ENCODE measurements around the gene IFI27L1. TPM values are rescaled to one million over a fixed set of nuclear protein-coding genes. Genes with fewer than 3 reads are reported as not detected.

IFI27L1 gene
- total and polyA plus RNA-seq, 2 donors: 16.7 to 26.4 TPM

DNA sequence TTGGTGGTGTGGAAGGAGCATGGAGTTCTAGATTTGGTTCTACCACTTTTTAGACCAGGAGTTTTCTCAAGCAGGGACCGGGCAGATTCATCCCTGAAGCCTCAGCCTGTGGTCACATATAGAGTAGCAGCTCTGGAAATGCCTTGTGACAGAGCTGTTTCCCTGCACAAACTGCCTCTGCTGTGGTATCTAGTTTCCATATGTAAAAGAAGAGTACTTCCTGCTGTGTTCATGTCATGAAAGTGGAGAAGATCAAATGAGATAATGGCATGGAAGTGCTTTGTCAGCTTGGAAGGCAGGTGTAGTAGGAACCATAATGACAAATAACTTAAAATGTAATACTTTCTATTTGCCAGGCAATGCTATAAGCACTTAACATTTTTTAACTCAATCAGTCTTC, 28.9 kb upstream of the IFI27L1 start:
- H3K9me3 ChIP-seq (ENCODE audit: control insufficient read depth in 2 of 2, insufficient read depth in 1 of 2, low read length in 1 of 2): no peaks in the 10 kb centered on the region
- no peak for DNase-seq (ENCODE audit: low read depth in 6 of 9, low spot score in 9 of 9)
- 92% methylated on average over 1 of the region's 1 CpG for WGBS
- peaks cover 0 to 2% of the 10 kb centered on the region in 2 donors for H3K4me1 ChIP-seq (ENCODE audit: control insufficient read depth in 2 of 2, insufficient read depth in 2 of 2, low read length in 2 of 2)
- H3K27ac ChIP-seq (ENCODE audit: low read depth in 1 of 2, low read length in 1 of 2): no peak overlapping the region
- H3K36me3 ChIP-seq (ENCODE audit: control insufficient read depth in 2 of 2, insufficient read depth in 2 of 2, low read length in 1 of 2): peaks cover 87 to 92% of the 10 kb centered on the region in 2 donors
- no peaks in the 10 kb centered on the region for H3K27me3 ChIP-seq (ENCODE audit: control insufficient read depth in 2 of 2, insufficient read depth in 1 of 2, low read length in 1 of 2)
- no peak overlapping the region for H3K4me3 ChIP-seq (ENCODE audit: low read length in 2 of 2)

- no peak overlapping the region for H3K27ac ChIP-seq (ENCODE audit: low read depth in 1 of 2, low read length in 1 of 2)
- no peaks in the 10 kb centered on the region for H3K9me3 ChIP-seq (ENCODE audit: control insufficient read depth in 2 of 2, insufficient read depth in 1 of 2, low read length in 1 of 2)
- no peaks in the 10 kb centered on the region for H3K27me3 ChIP-seq (ENCODE audit: control insufficient read depth in 2 of 2, insufficient read depth in 1 of 2, low read length in 1 of 2)
- WGBS: 99% methylated on average over 4 of the region's 4 CpGs
- H3K36me3 ChIP-seq (ENCODE audit: control insufficient read depth in 2 of 2, insufficient read depth in 2 of 2, low read length in 1 of 2): peaks cover 82 to 90% of the 10 kb centered on the region in 2 donors
- peaks cover 0 to 2% of the 10 kb centered on the region in 2 donors for H3K4me1 ChIP-seq (ENCODE audit: control insufficient read depth in 2 of 2, insufficient read depth in 2 of 2, low read length in 2 of 2)
- no peak for DNase-seq (ENCODE audit: low read depth in 6 of 9, low spot score in 9 of 9)
- no peak overlapping the region for H3K4me3 ChIP-seq (ENCODE audit: low read length in 2 of 2)
Measured at GRCh38 chr14:94052662-94053061, 28.4 kb upstream of the IFI27L1 start.

- 100% methylated on average over 1 of the region's 1 CpG for WGBS
- no peak for DNase-seq (ENCODE audit: low read depth in 6 of 9, low spot score in 9 of 9)
- Histone ChIP-seq H3K9me3 (ENCODE audit: control insufficient read depth in 2 of 2, insufficient read depth in 1 of 2, low read length in 1 of 2) (no peaks in the 10 kb centered on the region), H3K4me3 (ENCODE audit: low read length in 2 of 2) (no peak overlapping the region), H3K4me1 (ENCODE audit: control insufficient read depth in 2 of 2, insufficient read depth in 2 of 2, low read length in 2 of 2) (peaks cover 0 to 2% of the 10 kb centered on the region in 2 donors), H3K27me3 (ENCODE audit: control insufficient read depth in 2 of 2, insufficient read depth in 1 of 2, low read length in 1 of 2) (no peaks in the 10 kb centered on the region), H3K27ac (ENCODE audit: low read depth in 1 of 2, low read length in 1 of 2) (no peak overlapping the region), H3K36me3 (ENCODE audit: control insufficient read depth in 2 of 2, insufficient read depth in 2 of 2, low read length in 1 of 2) (peaks cover 79 to 89% of the 10 kb centered on the region in 2 donors)
Measured at GRCh38 chr14:94054401-94054800, 26.7 kb upstream of the IFI27L1 start.

GRCh38 chr14:94054936-94055335, 26.2 kb upstream of the IFI27L1 start:
- WGBS: 98% methylated on average over 7 of the region's 7 CpGs
- Histone ChIP-seq H3K27ac (ENCODE audit: low read depth in 1 of 2, low read length in 1 of 2) (no peak overlapping the region), H3K36me3 (ENCODE audit: control insufficient read depth in 2 of 2, insufficient read depth in 2 of 2, low read length in 1 of 2) (peaks cover 77 to 90% of the 10 kb centered on the region in 2 donors), H3K27me3 (ENCODE audit: control insufficient read depth in 2 of 2, insufficient read depth in 1 of 2, low read length in 1 of 2) (no peaks in the 10 kb centered on the region), H3K4me3 (ENCODE audit: low read length in 2 of 2) (no peak overlapping the region), H3K9me3 (ENCODE audit: control insufficient read depth in 2 of 2, insufficient read depth in 1 of 2, low read length in 1 of 2) (no peaks in the 10 kb centered on the region), H3K4me1 (ENCODE audit: control insufficient read depth in 2 of 2, insufficient read depth in 2 of 2, low read length in 2 of 2) (peaks cover 0 to 2% of the 10 kb centered on the region in 2 donors)
- no peak for DNase-seq (ENCODE audit: low read depth in 6 of 9, low spot score in 9 of 9)

- DNase-seq (ENCODE audit: low read depth in 6 of 9, low spot score in 9 of 9): peak in 1 of 9 donors; percentile 45
- Histone ChIP-seq H3K9me3 (ENCODE audit: control insufficient read depth in 2 of 2, insufficient read depth in 1 of 2, low read length in 1 of 2) (no peaks in the 10 kb centered on the region), H3K4me3 (ENCODE audit: low read length in 2 of 2) (no peak overlapping the region), H3K4me1 (ENCODE audit: control insufficient read depth in 2 of 2, insufficient read depth in 2 of 2, low read length in 2 of 2) (peaks cover 0 to 2% of the 10 kb centered on the region in 2 donors), H3K36me3 (ENCODE audit: control insufficient read depth in 2 of 2, insufficient read depth in 2 of 2, low read length in 1 of 2) (peaks cover 77 to 90% of the 10 kb centered on the region in 2 donors), H3K27me3 (ENCODE audit: control insufficient read depth in 2 of 2, insufficient read depth in 1 of 2, low read length in 1 of 2) (no peaks in the 10 kb centered on the region), H3K27ac (ENCODE audit: low read depth in 1 of 2, low read length in 1 of 2) (no peak overlapping the region)
- 82% methylated on average over 6 of the region's 6 CpGs for WGBS
Measured at GRCh38 chr14:94056579-94057308, 24.4 kb upstream of the IFI27L1 start.

GRCh38 chr14:94058128-94058673, 22.9 kb upstream of the IFI27L1 start:
- Histone ChIP-seq H3K27ac (ENCODE audit: low read depth in 1 of 2, low read length in 1 of 2) (no peak overlapping the region), H3K4me3 (ENCODE audit: low read length in 2 of 2) (no peak overlapping the region), H3K36me3 (ENCODE audit: control insufficient read depth in 2 of 2, insufficient read depth in 2 of 2, low read length in 1 of 2) (peaks cover 74 to 87% of the 10 kb centered on the region in 2 donors), H3K4me1 (ENCODE audit: control insufficient read depth in 2 of 2, insufficient read depth in 2 of 2, low read length in 2 of 2) (no peaks in the 10 kb centered on the region), H3K27me3 (ENCODE audit: control insufficient read depth in 2 of 2, insufficient read depth in 1 of 2, low read length in 1 of 2) (no peaks in the 10 kb centered on the region), H3K9me3 (ENCODE audit: control insufficient read depth in 2 of 2, insufficient read depth in 1 of 2, low read length in 1 of 2) (no peaks in the 10 kb centered on the region)
- WGBS: 91% methylated on average over 1 of the region's 1 CpG
- no peak for DNase-seq (ENCODE audit: low read depth in 6 of 9, low spot score in 9 of 9)

DNA sequence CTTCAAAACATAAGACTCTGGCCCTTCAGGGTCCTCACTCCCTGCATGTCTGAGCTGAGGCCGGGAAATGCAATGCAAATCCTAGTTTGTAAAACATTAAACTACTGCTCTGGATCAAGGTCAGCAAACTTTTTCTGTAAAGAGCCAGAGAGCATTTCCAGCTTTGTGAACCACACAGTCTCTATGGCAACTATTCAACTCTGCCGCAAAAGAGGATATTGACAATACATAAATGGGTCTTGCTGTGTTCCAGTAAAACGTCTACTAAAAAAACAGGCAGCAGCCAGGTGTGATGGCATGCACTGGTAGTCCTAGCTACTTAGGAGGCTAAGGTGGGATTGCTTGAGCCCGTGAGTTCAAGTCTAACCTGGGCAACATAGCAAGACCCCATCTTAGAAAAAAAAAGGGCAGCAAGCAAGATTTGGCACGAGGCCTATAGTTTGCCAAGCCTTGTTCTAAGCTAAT, 22.4 kb upstream of the IFI27L1 start:
- H3K27ac ChIP-seq (ENCODE audit: low read depth in 1 of 2, low read length in 1 of 2): no peak overlapping the region
- H3K4me1 ChIP-seq (ENCODE audit: control insufficient read depth in 2 of 2, insufficient read depth in 2 of 2, low read length in 2 of 2): no peaks in the 10 kb centered on the region
- no peak for DNase-seq (ENCODE audit: low read depth in 6 of 9, low spot score in 9 of 9)

GRCh38 chr14:94059998-94060397, 21.1 kb upstream of the IFI27L1 start:
- Histone ChIP-seq H3K9me3 (ENCODE audit: control insufficient read depth in 2 of 2, insufficient read depth in 1 of 2, low read length in 1 of 2) (no peaks in the 10 kb centered on the region), H3K4me1 (ENCODE audit: control insufficient read depth in 2 of 2, insufficient read depth in 2 of 2, low read length in 2 of 2) (no peaks in the 10 kb centered on the region), H3K4me3 (ENCODE audit: low read length in 2 of 2) (no peak overlapping the region), H3K27ac (ENCODE audit: low read depth in 1 of 2, low read length in 1 of 2) (no peak overlapping the region), H3K36me3 (ENCODE audit: control insufficient read depth in 2 of 2, insufficient read depth in 2 of 2, low read length in 1 of 2) (peaks cover 60 to 73% of the 10 kb centered on the region in 2 donors), H3K27me3 (ENCODE audit: control insufficient read depth in 2 of 2, insufficient read depth in 1 of 2, low read length in 1 of 2) (no peaks in the 10 kb centered on the region)
- DNase-seq (ENCODE audit: low read depth in 6 of 9, low spot score in 9 of 9): no peak
- WGBS: 96% methylated on average over 5 of the region's 5 CpGs

More for the DNA sequence above, 22.4 kb upstream of the IFI27L1 start:
- 96% methylated on average over 5 of the region's 5 CpGs for WGBS
- Histone ChIP-seq H3K36me3 (ENCODE audit: control insufficient read depth in 2 of 2, insufficient read depth in 2 of 2, low read length in 1 of 2) (peaks cover 70 to 86% of the 10 kb centered on the region in 2 donors), H3K27me3 (ENCODE audit: control insufficient read depth in 2 of 2, insufficient read depth in 1 of 2, low read length in 1 of 2) (no peaks in the 10 kb centered on the region), H3K9me3 (ENCODE audit: control insufficient read depth in 2 of 2, insufficient read depth in 1 of 2, low read length in 1 of 2) (no peaks in the 10 kb centered on the region), H3K4me3 (ENCODE audit: low read length in 2 of 2) (no peak overlapping the region)

GRCh38 chr14:94062344-94062940, 18.7 kb upstream of the IFI27L1 start:
- peaks cover 50 to 54% of the 10 kb centered on the region in 2 donors for H3K36me3 ChIP-seq (ENCODE audit: control insufficient read depth in 2 of 2, insufficient read depth in 2 of 2, low read length in 1 of 2)
- H3K4me1 ChIP-seq (ENCODE audit: control insufficient read depth in 2 of 2, insufficient read depth in 2 of 2, low read length in 2 of 2): no peaks in the 10 kb centered on the region
- H3K27me3 ChIP-seq (ENCODE audit: control insufficient read depth in 2 of 2, insufficient read depth in 1 of 2, low read length in 1 of 2): no peaks in the 10 kb centered on the region
- H3K27ac ChIP-seq (ENCODE audit: low read depth in 1 of 2, low read length in 1 of 2): no peak overlapping the region
- WGBS: 93% methylated on average over 9 of the region's 9 CpGs
- no peaks in the 10 kb centered on the region for H3K9me3 ChIP-seq (ENCODE audit: control insufficient read depth in 2 of 2, insufficient read depth in 1 of 2, low read length in 1 of 2)
- H3K4me3 ChIP-seq (ENCODE audit: low read length in 2 of 2): no peak overlapping the region
- no peak for DNase-seq (ENCODE audit: low read depth in 6 of 9, low spot score in 9 of 9)

Data from thymus (tissue), 11 donors.